GM12878 (cell line): ENCODE measurements around the gene RAB3B.

Source experiments
- CREM ChIP-seq: IDR thresholded peaks from 2 replicates; pipeline ENCODE4 v1.6.1; 2014; ENCODE audit warnings: antibody characterized with exemption, low read depth
- NFYA ChIP-seq: IDR thresholded peaks from 2 replicates; pipeline ENCODE4 v1.6.1; 2011; ENCODE audit warnings: low read depth, mild to moderate bottlenecking, low read length, improper control_type of control experiment, borderline replicate concordance
- RAD21 ChIP-seq: IDR thresholded peaks from 2 replicates; pipeline ENCODE4 v1.6.1; 2011; ENCODE audit warnings: mild to moderate bottlenecking, low read depth, low read length, moderate library complexity; ENCODE audit not compliant: insufficient read depth
- RFX5 ChIP-seq: IDR thresholded peaks from 2 replicates; pipeline ENCODE4 v1.6.1; 2011; ENCODE audit warnings: low read depth, low read length, improper control_type of control experiment
- TCF12 ChIP-seq: IDR thresholded peaks from 2 replicates; pipeline ENCODE4 v1.6.1; 2011; ENCODE audit warnings: low read depth, mild to moderate bottlenecking, low read length
- TF ChIP-seq, protein P1 (sequence below): IDR thresholded peaks from 2 replicates; pipeline ENCODE4 v1.6.1; 2012; ENCODE audit warnings: mild to moderate bottlenecking, low read depth, low read length
- TF ChIP-seq, protein P2 (sequence below), 3 experiments: IDR thresholded peaks in 2 of 3; conservative IDR thresholded peaks in 1 of 3; 2 replicates each; pipeline ENCODE4 v1.5.1; 2011; ENCODE audit warnings: low read depth in 3 of 3, low read length in 3 of 3, mild to moderate bottlenecking in 3 of 3, control low read depth in 2 of 3, moderate library complexity in 2 of 3, inconsistent platforms in 1 of 3, mixed read lengths in 1 of 3; ENCODE audit not compliant: control insufficient read depth in 2 of 3, insufficient read depth in 1 of 3; ENCODE audit errors: extremely low read depth in 1 of 3
- TF ChIP-seq, protein P3 (sequence below): fragments of 150-350 bp; IDR thresholded peaks from 2 replicates; pipeline ENCODE4 v1.6.1; 2016; ENCODE audit warnings: low read depth, low read length

DNA sequence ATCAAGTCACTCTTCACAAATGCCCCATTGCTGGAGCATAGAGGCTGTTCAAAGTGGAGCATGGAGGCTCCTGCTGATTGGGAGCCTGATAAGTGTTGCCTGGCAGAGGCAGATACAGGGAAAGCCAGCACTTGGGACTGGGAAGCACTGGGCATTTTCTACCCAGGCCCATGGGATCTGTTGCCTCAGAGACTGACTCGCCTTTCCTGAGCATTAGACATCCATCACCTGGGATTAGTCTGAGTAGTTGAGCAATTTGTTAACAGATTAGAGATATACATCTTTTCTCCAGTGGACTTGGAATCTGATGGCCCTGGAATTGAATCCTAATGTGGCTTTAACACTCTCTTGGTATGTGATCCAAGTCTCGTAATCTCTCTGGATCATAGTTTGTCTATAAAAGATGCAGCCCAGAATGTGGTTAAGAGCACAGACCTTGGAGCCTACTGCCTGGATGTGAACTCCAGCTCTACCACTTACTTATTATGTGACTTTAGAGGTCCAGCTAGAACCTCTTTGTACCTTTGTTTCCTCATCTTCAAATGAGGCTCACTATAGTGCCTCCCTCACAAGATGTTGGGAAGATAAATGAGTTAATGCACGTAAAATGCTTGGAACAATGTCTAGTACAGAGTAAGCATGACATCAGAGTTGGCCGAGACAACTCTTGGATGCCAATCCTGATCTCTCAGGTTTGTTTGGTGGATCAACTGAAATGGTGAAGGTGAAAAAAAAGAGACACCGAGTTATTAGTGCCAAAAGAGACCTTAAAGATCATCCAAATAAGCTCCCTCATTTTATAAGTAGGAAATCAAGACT lies 73.7 kb downstream of the RAB3B start:
- TF ChIP-seq TCF12 (no peak), CREM (no peak), RAD21 (no peak), NFYA (no peak), RFX5 (no peak)
- TF ChIP-seq, protein P1, sequence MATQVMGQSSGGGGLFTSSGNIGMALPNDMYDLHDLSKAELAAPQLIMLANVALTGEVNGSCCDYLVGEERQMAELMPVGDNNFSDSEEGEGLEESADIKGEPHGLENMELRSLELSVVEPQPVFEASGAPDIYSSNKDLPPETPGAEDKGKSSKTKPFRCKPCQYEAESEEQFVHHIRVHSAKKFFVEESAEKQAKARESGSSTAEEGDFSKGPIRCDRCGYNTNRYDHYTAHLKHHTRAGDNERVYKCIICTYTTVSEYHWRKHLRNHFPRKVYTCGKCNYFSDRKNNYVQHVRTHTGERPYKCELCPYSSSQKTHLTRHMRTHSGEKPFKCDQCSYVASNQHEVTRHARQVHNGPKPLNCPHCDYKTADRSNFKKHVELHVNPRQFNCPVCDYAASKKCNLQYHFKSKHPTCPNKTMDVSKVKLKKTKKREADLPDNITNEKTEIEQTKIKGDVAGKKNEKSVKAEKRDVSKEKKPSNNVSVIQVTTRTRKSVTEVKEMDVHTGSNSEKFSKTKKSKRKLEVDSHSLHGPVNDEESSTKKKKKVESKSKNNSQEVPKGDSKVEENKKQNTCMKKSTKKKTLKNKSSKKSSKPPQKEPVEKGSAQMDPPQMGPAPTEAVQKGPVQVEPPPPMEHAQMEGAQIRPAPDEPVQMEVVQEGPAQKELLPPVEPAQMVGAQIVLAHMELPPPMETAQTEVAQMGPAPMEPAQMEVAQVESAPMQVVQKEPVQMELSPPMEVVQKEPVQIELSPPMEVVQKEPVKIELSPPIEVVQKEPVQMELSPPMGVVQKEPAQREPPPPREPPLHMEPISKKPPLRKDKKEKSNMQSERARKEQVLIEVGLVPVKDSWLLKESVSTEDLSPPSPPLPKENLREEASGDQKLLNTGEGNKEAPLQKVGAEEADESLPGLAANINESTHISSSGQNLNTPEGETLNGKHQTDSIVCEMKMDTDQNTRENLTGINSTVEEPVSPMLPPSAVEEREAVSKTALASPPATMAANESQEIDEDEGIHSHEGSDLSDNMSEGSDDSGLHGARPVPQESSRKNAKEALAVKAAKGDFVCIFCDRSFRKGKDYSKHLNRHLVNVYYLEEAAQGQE = no peak
- TF ChIP-seq, protein P2, sequence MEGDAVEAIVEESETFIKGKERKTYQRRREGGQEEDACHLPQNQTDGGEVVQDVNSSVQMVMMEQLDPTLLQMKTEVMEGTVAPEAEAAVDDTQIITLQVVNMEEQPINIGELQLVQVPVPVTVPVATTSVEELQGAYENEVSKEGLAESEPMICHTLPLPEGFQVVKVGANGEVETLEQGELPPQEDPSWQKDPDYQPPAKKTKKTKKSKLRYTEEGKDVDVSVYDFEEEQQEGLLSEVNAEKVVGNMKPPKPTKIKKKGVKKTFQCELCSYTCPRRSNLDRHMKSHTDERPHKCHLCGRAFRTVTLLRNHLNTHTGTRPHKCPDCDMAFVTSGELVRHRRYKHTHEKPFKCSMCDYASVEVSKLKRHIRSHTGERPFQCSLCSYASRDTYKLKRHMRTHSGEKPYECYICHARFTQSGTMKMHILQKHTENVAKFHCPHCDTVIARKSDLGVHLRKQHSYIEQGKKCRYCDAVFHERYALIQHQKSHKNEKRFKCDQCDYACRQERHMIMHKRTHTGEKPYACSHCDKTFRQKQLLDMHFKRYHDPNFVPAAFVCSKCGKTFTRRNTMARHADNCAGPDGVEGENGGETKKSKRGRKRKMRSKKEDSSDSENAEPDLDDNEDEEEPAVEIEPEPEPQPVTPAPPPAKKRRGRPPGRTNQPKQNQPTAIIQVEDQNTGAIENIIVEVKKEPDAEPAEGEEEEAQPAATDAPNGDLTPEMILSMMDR (IDR thresholded peaks at IDR 0.05 in 2 of 3, conservative IDR thresholded peaks at IDR 0.05 in 1 of 3; ENCODE audit: control insufficient read depth in 2 of 3, extremely low read depth in 1 of 3, insufficient read depth in 1 of 3, low read depth in 3 of 3, low read length in 3 of 3) = no peak
- TF ChIP-seq, protein P3, sequence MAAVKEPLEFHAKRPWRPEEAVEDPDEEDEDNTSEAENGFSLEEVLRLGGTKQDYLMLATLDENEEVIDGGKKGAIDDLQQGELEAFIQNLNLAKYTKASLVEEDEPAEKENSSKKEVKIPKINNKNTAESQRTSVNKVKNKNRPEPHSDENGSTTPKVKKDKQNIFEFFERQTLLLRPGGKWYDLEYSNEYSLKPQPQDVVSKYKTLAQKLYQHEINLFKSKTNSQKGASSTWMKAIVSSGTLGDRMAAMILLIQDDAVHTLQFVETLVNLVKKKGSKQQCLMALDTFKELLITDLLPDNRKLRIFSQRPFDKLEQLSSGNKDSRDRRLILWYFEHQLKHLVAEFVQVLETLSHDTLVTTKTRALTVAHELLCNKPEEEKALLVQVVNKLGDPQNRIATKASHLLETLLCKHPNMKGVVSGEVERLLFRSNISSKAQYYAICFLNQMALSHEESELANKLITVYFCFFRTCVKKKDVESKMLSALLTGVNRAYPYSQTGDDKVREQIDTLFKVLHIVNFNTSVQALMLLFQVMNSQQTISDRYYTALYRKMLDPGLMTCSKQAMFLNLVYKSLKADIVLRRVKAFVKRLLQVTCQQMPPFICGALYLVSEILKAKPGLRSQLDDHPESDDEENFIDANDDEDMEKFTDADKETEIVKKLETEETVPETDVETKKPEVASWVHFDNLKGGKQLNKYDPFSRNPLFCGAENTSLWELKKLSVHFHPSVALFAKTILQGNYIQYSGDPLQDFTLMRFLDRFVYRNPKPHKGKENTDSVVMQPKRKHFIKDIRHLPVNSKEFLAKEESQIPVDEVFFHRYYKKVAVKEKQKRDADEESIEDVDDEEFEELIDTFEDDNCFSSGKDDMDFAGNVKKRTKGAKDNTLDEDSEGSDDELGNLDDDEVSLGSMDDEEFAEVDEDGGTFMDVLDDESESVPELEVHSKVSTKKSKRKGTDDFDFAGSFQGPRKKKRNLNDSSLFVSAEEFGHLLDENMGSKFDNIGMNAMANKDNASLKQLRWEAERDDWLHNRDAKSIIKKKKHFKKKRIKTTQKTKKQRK = no peak
